Frontal cortex (tissue), 4 donors: ENCODE data around the gene PTPRT. TPM values are rescaled to one million over a fixed set of nuclear protein-coding genes. Genes with fewer than 3 reads are reported as not detected.
"Not testable (repeated sequence)": the region's sequence is repeated elsewhere in the genome, so short reads cannot be mapped to it uniquely, and the experiment has no call there.

Experiments
- DNase-seq, 2 donors: peaks; one replicate each; pipeline ENCODE4 v3.0.0; 2012; ENCODE audit warnings: low spot score in 2 of 2
- FAIRE-seq: peaks from 2 replicates; lab custom pipeline; 2012; peaks lifted over from hg19 to GRCh38; lab: Jason Lieb, UNC
- total RNA-seq: library from RNA; depleted of rRNA; stranded (reverse); fragments of >200 nt; gene quantifications from one replicate; pipeline ENCODE4 v1.2.3, GENCODE V29; 2014
- donor health status: control.
- donor health status: control.
- donor health status: control.

The PTPRT gene
- total RNA-seq, 1 donor from 2014 or later, result 26.9 TPM

DNA sequence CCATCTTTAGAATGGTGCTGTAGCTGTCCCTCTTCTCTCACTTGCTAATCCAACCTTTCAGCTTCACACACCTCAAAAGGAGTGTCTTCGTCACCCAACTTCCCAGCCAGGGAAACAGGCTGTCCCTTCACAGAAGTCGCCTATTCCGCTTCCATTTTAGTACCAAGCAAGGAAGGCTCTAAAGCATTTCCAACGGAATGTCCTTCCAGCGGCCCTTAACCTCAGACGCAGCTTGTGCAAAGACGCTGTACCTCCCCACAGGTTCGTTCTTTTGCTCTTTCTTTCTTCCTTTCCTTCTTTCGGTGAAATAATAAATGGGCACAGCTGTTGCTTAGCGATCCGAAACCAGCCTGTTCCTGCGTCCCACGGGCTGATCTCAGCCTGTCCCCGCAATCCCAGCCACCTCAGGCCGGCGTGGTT, 1.5 kb downstream of the PTPRT start:
- no peak for FAIRE-seq
- DNase-seq, result peak in 1 of 2 donors; percentile 40

DNA sequence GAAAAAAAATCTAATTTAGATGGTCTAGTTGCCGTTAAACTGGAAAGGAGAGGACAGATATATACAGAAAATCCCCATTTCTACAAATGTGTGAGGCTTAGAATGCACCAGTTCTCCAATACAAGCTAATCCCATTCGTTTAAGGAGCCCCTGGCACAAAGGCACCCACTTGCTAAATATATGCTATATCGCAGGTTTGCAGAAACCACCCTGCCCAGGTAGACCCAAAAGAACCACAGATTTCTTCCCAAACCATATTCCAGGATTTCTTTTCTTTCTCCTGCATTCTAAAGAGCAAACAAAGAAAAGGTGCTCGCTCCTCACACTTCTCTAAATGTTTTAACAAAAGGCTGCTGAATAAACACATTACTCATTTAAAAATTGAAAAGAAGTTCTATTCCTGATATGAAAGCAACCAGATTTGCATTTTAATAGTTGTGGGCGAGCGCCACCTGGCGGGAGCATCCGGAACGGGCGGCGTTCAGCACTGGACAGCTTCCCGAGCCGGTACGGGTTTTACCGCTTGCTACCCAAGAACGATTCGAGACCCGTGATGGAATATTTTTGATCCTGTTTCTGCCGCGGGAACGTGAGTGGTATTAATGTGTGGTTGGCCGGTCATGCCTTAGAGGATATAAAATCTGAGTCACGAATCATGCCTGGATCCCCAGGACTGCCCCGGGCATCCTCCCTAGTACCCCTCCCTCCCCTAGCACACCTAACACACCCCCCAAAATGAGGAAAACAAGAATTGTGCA, 2.1 kb downstream of the PTPRT start:
- peak; percentile 77 to 78 for DNase-seq
- peak; percentile 87 for FAIRE-seq

- DNase-seq (no peak), FAIRE-seq (no peak)
These were observed 3.4 kb downstream of the PTPRT start for GRCh38 chr20:43186312-43186711.

DNA sequence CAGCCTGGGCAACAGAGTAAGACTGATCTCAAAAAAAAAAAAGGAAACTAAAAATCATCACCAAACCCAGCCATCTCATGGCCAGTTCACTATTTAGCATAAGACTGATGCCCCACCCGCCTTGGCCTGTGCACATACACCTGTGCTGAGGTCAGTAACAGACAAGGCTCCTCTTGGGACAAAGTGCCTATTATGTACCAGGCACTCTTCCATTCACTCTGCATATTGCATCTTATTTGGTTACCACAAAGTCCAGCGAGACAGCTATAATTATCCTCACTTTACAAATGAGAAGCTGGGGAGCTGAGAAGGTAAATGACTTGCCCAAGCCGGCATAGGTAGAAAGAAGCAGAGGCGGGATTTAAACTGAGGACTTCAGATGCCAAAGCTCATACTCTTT, 3.8 kb downstream of the PTPRT start:
- DNase-seq (no peak), FAIRE-seq (no peak)

DNA sequence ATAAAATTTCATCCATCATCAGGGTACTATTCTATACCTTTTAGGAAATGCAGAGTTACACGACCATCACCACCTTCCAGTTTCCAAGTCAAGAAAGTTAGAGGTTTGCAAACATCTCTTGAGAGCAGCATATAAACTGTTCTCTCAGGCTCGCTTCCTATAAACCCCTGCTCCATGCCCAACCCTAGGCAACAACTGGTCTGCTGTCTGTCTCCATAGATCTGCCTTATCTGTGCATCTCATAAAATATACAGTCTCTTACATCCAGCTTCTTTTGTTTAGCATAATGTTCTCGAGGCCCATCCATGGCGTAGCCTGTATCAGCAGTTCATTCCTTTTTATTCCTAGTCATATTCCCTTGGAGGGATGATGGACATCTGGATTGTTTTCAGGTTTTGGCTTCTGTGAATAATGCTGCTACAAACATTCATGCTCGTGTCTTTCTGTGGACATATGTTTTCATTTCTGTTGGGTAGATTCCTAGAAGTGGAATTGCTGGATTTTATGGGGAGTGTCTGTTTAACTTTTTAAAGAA, 6.1 kb downstream of the PTPRT start:
- DNase-seq (no peak), FAIRE-seq (no peak)

DNA sequence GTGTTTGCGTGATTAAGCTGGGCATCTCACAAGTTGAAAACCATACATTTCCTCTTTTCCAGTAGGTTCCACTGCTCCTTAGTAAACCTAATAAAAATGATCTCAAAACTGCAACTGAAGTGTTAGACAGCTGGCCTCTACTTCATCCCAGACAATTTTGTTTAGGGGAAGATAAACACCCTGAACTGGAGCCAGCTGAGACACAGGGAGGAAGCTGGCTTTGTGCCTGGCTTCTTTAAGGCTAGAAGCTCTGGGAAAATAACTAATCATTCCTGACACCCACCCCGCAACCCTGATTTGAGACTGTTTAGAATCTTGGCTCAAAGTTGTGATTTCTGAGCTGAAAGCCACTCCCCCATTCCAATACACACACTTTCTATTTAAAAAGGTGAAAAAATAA, 11.6 kb downstream of the PTPRT start:
- DNase-seq (no peak), FAIRE-seq (no peak)

DNA sequence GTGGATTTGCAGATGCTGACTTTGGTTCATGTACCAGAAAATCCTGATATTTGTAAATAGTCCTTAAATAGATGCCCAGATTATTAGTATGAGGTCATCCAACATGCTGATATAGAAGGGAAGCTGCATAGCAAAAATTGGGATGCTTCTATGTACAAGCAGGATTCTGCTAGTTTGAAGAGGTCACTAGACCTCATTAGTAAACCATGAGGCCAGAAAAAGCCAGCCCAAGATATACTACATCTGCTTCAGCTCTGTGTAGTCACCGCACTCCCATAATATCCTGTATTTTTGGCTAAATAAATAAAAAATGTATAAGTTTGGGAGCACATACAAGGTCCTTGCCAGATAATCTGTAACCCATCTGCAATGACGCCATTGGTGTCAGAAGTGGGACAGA, 13.0 kb downstream of the PTPRT start:
- DNase-seq (no peak), FAIRE-seq (no peak)

GRCh38 chr20:43171930-43172329, 17.8 kb downstream of the PTPRT start:
- no peak for FAIRE-seq
- no peak for DNase-seq

DNA sequence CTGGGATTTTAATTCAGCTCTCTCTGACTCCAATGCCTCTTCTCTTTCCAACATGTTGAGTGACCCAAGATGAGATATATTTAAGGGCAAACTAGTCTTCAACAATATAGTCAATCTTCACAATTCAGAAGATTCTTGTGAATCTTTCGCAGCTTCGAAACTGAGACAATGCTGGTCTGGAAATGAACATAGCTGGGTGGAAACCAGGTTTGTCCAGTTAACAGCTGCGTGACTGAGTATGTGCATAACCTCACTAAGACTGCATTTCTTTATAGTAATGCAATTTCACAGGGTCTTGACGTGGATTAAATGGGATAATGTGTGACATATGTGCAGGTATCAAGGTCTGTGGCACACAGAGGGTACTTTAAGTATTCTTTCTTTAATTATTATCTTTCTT, 18.9 kb downstream of the PTPRT start:
- FAIRE-seq, result no peak
- no peak for DNase-seq

- FAIRE-seq (no peak), DNase-seq (no peak)
These were observed 22.1 kb downstream of the PTPRT start for GRCh38 chr20:43167615-43168014.

DNA sequence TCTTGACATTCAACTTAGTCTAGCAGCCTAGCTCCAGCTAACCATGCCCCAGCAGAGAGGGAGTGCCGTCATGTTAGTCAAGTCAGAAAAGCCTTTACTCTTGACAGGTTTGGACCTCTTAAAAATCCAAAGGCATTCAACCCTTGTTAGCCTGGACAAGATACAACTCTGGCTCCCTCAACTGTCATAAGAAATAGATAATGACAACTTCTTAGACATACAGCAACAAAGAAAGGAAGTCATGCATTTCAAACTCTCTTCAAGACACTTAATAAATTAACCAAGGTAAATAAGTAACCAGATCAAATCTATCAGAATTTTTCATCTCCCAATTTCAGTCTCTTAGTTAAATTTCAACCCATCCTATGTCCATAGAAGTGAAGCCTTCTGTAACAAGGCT, 22.7 kb downstream of the PTPRT start:
- FAIRE-seq, result no peak
- DNase-seq, result no peak

- FAIRE-seq (no peak), DNase-seq (no peak)
These were observed 24.1 kb downstream of the PTPRT start for GRCh38 chr20:43165611-43166010.

GRCh38 chr20:43164736-43165135, 25.0 kb downstream of the PTPRT start:
- DNase-seq, FAIRE-seq: not testable (repeated sequence)

- no peak for DNase-seq
These were observed 28.0 kb downstream of the PTPRT start for GRCh38 chr20:43161716-43162115.

DNA sequence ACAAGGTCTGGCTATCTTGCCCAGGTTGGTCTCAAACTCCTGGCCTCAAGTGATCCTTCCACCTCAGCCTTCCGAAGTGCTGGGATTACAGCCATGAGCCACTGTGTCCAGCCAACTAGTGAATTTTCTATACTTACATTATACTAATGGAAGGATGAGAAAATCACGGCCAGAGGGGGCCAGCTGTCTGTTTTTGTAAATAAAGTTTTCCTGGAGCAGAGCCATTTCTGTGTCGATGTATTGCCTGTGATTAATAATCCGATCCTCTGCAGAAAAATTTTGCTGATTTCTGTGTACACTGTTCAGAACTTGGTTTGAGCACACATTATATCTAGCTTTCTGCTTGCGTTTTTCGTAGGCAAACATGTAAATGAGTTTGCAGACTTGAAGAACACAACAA, 28.8 kb downstream of the PTPRT start:
- FAIRE-seq (no peak), DNase-seq (no peak)

More at GRCh38 chr20:43161716-43162115, 28.0 kb downstream of the PTPRT start:
- no peak for FAIRE-seq

DNA sequence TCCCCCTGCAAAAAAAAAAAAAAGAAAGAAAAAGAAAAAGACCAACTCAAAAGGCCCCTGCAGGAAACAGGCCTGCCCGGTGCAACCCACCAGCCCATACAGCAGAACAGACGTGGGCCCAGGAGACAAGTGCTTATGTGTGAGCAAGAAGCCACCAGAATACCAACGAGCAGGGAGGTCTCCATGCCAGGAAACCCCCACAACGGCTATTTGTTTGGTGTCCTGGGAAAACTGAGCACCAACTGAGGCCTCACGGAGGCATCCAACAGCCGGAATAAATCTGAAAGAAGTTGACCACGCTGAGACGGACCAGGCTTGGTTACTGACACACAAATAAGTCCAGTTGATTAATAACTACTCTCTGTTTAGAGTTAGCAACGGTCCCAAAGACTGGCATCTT, 29.7 kb downstream of the PTPRT start:
- FAIRE-seq, result no peak
- DNase-seq, result no peak

- no peak for FAIRE-seq
- no peak for DNase-seq
These were observed 34.2 kb downstream of the PTPRT start for GRCh38 chr20:43155366-43156100.

DNA sequence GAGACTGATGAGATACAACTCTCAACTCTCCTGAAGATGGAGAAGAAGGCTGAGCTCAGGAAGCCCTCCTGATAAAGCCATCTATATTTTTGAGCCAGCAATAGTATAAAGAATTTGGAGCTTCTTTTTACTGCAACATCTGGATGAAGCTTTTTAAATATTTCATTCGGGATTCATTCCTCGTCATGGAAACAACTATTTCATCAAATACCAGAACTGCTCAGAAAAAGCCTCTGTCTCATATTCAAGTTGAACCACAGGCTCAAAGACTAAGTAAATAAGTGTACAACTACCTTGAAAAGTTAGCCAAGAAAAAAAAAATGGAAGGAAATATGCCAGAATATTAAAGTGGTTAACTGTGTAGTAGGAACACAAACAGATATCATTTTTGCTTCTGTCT, 37.8 kb downstream of the PTPRT start:
- FAIRE-seq (no peak), DNase-seq (no peak)

GRCh38 chr20:43151256-43151655, 38.5 kb downstream of the PTPRT start:
- DNase-seq, result no peak
- FAIRE-seq, result no peak

DNA sequence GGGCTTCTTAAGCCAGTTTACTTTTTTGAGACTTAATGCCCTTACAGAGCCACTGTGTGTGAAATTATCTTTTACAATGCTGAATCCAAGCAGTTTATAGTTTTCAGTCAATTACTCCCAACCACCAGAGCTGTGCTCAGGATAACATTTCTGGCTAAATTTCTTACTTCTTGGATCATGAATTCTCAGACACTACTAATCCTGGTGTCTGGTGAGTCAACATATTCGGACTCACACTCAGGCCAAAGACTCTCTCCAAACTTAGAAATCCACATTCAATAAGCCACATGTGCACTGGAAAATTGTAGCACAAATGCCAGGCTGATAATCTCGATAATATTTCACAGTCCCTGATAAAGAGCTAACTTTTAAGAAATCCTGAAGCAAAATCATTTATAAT, 49.0 kb downstream of the PTPRT start:
- no peak for FAIRE-seq
- DNase-seq, result no peak

- DNase-seq, result no peak
- no peak for FAIRE-seq
These were observed 51.5 kb downstream of the PTPRT start for GRCh38 chr20:43138061-43138770.
